DMS79 treated with DMSO at 0.1 percent for 48 hours (cell line): ENCODE results near the gene GSTT4.
A peak's percentile ranks its signal among the peaks of the same experiment; 100 is the strongest.
"Not testable (repeated sequence)": the region's sequence is repeated elsewhere in the genome, so short reads cannot be mapped to it uniquely, and the experiment has no call there.

Experiments
- DNase-seq: peaks from one replicate; lab custom pipeline; 2025; lab: John Stamatoyannopoulos, UW

Gene GSTT4

GRCh38 chr22:23986538-23987178 lies 18.6 kb downstream of the GSTT4 start:
- DNase-seq, result not testable (repeated sequence)

DNA sequence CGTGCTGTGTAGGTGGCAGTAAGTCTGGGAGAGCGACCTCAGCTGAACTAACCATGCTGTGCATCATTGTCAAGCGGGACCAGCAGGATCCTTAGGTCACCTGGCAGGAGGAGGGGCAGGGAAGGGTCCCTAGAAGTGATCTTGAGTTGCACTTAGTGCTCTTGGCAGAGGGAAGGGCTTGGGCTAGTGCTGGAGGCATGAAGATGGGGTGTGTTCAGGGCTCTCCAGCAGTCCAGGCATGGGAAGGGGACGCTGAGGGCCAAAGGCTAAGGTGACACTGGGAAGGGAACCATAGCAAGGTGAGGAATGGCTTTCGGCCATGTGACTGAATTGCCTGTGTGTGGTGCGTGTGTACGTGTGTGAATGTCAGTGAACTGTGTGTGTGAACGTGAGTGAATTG lies 19.2 kb downstream of the GSTT4 start:
- DNase-seq, result not testable (repeated sequence)

DNA sequence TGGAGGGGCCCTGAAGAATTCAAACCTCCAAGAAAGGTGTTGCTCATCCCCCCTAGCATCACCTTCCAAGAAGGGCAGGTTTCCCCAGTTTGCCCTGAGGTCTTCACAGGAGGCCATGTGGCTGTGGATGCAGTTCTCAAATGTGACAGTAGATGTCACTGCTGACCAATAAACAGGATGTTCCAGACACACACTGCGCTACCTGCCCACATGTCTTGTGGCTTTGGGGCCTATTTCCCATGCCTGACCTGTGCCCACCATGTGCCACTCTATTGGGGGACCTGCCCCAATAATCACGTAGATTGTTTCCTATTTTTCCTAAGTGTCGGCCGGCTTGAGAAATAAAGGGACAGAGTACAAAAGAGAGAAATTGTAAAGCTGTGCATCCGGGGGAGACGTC lies 20.8 kb downstream of the GSTT4 start:
- no peak for DNase-seq

GRCh38 chr22:23980567-23980966 lies 24.7 kb downstream of the GSTT4 start:
- not testable (repeated sequence) for DNase-seq

DNA sequence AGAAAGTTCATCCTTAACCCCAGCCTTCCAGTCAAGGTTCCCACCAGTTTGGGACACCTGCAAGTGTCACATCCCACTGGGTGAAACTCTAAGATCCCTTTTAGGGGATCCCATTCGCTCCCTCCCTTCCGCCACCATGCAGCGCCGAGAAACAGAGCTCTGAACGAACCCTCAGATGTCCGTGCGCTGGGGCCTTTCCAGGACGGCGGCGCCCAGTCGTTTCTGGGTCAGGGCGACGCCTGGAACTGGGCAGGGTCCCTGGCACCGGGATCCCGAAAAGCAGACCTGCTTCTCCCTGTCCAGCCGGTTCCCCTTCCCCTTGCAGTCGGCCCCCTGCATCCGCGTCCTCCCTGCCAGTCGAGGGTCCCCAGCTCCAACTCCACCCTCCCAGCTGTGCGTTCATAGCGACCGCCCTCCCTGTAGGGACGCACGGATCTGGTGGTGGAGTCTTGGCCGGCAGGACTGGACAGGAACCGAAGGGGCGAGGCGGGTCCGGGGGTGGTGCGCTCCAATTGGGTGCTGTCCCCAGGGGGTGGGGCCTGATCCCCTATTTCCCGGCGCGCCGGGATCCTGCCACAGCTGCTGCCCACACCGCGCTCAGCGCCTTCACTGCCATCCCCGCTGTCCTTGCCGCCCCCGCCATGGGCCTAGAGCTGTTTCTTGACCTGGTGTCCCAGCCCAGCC lies 25.6 kb downstream of the GSTT4 start, which contains the start of gene GSTT2:
GSTT2 (plus strand) TSS at position 578 of the 684 bp plus-strand sequence.
- DNase-seq, result not testable (repeated sequence)

GRCh38 chr22:23977304-23977703 lies 27.9 kb downstream of the GSTT4 start:
- not testable (repeated sequence) for DNase-seq

DNA sequence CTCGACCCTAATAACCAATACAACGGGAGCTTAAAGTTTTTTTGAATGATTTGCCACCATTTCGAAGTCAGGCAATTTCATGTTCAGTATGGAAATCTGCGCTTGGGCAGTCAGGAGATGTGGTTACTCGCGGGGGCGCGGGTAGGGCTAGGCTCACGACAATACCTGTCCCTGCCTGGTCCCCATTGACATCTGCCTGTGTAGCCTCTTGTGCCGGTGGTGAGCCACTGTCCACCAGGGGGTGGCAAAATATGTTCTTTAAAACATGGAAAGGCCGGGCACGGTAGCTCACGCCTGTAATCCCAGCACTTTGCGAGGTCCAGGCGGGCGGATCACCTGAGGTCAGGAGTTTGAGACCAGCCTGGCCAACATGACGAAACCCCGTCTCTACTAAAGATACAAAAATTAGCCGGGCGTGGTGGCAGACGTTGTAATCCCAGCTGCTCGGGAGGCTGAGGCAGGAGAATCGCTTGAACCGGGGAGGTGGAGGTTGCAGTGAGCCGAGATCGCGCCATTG lies 30.4 kb downstream of the GSTT4 start:
- DNase-seq, result not testable (repeated sequence)

DNA sequence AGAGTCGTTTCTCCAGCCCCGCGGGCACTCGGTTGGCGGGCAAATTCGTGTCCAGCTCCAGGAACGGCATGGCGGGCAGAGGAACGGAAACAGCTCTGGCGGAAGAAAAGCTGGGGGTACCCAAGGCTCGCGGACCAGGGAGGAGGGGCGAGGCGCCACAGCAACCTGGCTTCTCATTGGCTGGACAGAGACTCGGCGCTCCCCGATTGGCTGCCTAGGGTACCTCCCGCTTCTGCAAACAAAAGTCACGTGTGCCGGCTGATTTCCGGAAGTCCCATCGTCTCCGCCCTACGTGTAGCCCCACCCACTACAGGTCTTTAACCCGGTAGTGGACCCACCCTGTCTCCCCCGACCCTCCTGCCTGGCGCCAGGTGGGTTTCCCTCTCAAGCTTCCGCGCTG lies 30.9 kb downstream of the GSTT4 start, which contains the start of gene DDT:
DDT (minus strand) TSS at position 97 of the 400 bp plus-strand sequence; CDS start at position 70, 27 bp downstream.
- not testable (repeated sequence) for DNase-seq

- not testable (repeated sequence) for DNase-seq
These were observed 33.3 kb downstream of the GSTT4 start for GRCh38 chr22:23971927-23972326.

DNA sequence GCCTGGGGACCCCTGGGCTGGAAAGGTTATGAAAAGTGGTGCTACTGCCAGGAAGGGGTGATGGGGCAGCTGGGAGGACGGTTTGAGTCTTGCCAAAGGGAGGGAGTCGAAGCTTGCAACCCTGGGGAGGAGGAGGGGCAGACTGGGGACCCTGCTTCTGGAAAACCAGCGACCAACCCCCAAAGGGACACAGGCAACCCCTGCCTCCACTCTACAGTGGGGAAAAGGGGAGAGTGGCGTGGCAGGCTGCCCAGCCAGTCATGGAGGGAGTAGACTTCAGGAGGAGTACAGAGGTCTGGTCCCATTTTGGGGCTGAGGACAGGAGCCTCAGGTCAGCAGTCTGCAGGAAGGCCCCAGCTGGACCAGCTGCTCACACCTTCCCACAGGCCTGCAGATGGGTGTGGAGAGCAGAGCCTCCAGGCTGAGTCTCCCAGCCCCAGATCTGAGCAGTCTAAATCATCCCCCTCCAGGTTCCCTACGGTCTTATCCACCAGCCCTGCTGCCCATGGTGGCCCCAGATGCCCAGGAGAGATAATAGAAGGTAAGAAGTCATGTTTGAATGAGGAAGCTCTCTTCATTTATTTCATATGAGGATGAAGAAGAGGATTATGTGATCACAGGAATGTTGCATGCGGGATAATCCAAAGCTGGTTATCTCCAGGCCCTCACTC lies 34.3 kb downstream of the GSTT4 start:
- DNase-seq, result no peak

DNA sequence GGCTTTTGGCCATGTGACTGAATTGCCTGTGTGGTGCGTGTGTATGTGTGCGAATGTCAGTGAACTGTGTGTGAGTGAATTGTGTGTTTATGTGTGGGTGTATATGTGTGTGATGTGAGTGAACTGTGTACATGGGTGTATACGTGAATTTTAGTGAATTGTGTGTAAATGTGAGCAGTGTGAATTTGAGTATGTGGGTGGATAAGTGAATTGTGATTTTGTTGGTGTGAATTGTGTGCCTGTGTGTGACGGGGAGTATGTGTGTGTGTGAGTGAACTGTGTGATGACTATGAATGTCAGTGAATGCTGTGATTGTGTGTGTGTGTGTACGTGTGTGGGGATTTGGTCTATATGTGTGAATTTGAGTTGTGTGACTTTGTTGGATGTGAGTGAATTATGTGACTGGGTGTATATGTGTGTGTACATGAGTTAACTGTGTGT lies 35.0 kb downstream of the GSTT4 start:
- no peak for DNase-seq

DNA sequence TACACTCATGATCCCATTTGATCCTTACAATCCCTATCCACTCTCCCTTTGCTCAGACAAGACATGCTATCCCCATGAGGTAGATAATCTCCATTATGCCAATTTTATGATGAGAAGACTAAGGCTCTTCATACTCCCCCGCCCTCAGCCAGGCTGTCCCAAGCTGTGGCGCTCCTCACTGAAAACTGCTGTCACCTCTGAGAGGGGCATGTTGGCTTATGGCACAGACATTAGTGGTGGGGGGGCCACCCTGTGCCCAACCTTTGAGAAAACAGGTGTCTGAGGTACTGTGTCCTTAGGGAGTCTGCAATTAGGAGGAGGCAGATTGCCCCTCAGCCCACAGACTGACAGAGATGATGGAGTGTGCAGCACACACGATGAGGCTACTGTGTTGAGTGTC lies 36.2 kb downstream of the GSTT4 start:
- no peak for DNase-seq

GRCh38 chr22:23966568-23966967 lies 38.7 kb downstream of the GSTT4 start, which contains the start of gene DDTL:
Gene DDTL (plus strand): TSS chr22:23966888. CDS start chr22:23966915, 27 bp downstream.
- not testable (repeated sequence) for DNase-seq

GRCh38 chr22:23966094-23966493 lies 39.2 kb downstream of the GSTT4 start:
- not testable (repeated sequence) for DNase-seq

GRCh38 chr22:23961084-23961771 lies 44.0 kb downstream of the GSTT4 start, which contains the start of gene GSTT2B:
Gene GSTT2B (minus strand): TSS chr22:23961195. CDS start chr22:23961131, 64 bp downstream.
- not testable (repeated sequence) for DNase-seq

GRCh38 chr22:23956301-23956900 lies 48.9 kb downstream of the GSTT4 start:
- DNase-seq, result peak; percentile 19

- DNase-seq, result not testable (repeated sequence)
These were observed 49.4 kb downstream of the GSTT4 start for GRCh38 chr22:23955886-23956285.

GRCh38 chr22:23954991-23955305 lies 50.3 kb downstream of the GSTT4 start:
- not testable (repeated sequence) for DNase-seq

DNA sequence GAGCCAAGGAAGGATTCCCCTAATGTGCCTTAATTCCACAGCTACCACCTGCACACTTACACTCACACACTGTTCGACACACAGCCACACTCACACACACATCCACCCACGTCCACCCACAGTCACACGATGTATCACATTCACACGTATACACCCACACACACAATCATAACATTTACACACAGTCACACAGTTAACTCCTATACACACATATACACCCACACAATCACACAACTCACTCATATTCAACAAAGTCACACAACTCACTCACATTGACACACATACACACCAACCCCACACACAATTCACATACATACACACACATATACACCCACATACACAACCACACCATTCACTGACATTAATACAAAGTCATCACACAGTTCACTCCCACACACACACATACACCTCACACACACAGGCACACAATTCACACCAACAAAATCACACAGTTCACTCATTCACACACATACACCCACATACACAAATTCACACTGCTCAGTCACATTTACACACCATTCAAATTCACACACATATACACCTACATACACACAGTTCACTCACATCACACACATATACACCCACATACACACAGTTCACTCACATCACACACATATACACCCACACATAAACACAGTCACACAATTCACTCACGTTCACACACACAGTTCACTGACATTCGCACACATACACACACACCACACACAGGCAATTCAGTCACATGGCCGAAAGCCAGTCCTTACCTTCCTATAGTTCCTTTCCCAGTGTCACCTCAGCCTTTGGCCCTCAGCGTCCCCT lies 50.9 kb downstream of the GSTT4 start:
- DNase-seq, result not testable (repeated sequence)

DNA sequence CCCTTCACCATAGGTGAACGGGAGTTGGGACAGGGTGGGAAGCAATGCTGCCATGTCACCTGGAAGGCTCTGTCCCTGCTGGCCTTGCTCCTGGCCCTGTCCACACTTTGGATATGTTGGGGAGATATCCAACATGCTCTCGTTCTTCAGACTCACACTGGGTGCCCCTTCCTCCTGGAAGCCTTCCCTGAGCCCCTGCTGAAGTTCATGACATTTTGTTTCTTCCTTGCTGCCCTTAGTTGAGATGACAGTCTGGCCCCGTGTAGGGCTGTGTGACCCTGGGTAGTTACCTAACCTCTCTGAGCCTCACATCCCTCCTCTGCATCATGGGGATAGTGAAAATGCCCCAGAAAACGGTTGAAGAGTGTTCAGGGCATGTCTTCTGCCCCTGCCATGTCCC lies 51.8 kb downstream of the GSTT4 start:
- not testable (repeated sequence) for DNase-seq
